HEK293 (cell line): ENCODE data around the gene COA4.
A peak's percentile ranks its signal among the peaks of the same experiment; 100 is the strongest.

Experiments
- CTCF ChIA-PET: fragments of 350-600 bp; formaldehyde crosslinking; extraction: SDS; loops from one replicate; lab custom pipeline; 2021; ENCODE audit warnings: antibody characterized with exemption; lab: Yijun Ruan, JAX
- POLR2A ChIA-PET: fragments of 300-600 bp; formaldehyde crosslinking; extraction: SDS; loops from one replicate; lab custom pipeline; 2020; ENCODE audit warnings: antibody characterized with exemption, inconsistent platforms; lab: Yijun Ruan, JAX
- H3K27ac ChIP-seq: fragments of 200-500 bp; sonication (Bioruptor generic); 2 replicates; pipeline ENCODE4 v1.5.1; 2014; ENCODE audit warnings: low read depth, low read length, control low read depth, inconsistent platforms; ENCODE audit errors: extremely low read depth
- H3K36me3 ChIP-seq, 2 experiments: fragments of 200-500 bp in 1 of 2; sonication (Bioruptor generic) in 1 of 2; 1 replicate in 1 of 2; 2 replicates in 1 of 2; pipeline ENCODE4 v1.5.1; 2014 to 2017; ENCODE audit warnings: inconsistent platforms in 2 of 2, low read length in 2 of 2; ENCODE audit not compliant: control insufficient read depth in 2 of 2, insufficient read depth in 1 of 2
- H3K4me1 ChIP-seq: fragments of 200-500 bp; sonication (Bioruptor generic); 2 replicates; pipeline ENCODE4 v1.5.1; 2014; ENCODE audit warnings: mild to moderate bottlenecking, low read length, inconsistent platforms; ENCODE audit not compliant: control insufficient read depth, insufficient read depth
- H3K4me3 ChIP-seq: 2 replicates; pipeline ENCODE4 v1.5.1; 2011; ENCODE audit warnings: low read depth, mild to moderate bottlenecking, control low read depth, low read length, moderate library complexity
- H3K9me3 ChIP-seq: fragments of 200-500 bp; sonication (Bioruptor generic); 2 replicates; pipeline ENCODE4 v1.5.1; 2014; ENCODE audit warnings: low read depth, low read length, inconsistent platforms; ENCODE audit not compliant: control insufficient read depth, insufficient read depth
- KLF10 ChIP-seq: fragments of 450-650 bp; IDR thresholded peaks from 2 replicates; pipeline ENCODE4 v1.5.1; 2018; ENCODE audit warnings: missing biosample characterization, mild to moderate bottlenecking, missing genetic modification characterization
- KLF16 ChIP-seq: fragments of 450-650 bp; formaldehyde crosslinking; IDR thresholded peaks from 2 replicates; pipeline ENCODE4 v1.5.1; 2017; ENCODE audit warnings: missing biosample characterization, missing genetic modification characterization
- KLF9 ChIP-seq: fragments of 450-650 bp; formaldehyde crosslinking; IDR thresholded peaks from 2 replicates; pipeline ENCODE4 v1.5.1; 2016; ENCODE audit warnings: missing biosample characterization, missing genetic modification characterization, low read depth
- SCRT1 ChIP-seq: fragments of 450-650 bp; formaldehyde crosslinking; IDR thresholded peaks from 2 replicates; pipeline ENCODE4 v1.5.1; 2016; ENCODE audit warnings: missing biosample characterization, missing genetic modification characterization, borderline replicate concordance
- SCRT2 ChIP-seq: fragments of 450-650 bp; formaldehyde crosslinking; IDR thresholded peaks from 2 replicates; pipeline ENCODE4 v1.5.1; 2016; ENCODE audit warnings: missing biosample characterization, missing genetic modification characterization
- SP2 ChIP-seq: fragments of 450-650 bp; formaldehyde crosslinking; IDR thresholded peaks from 2 replicates; pipeline ENCODE4 v1.5.1; 2016; ENCODE audit warnings: missing biosample characterization, missing genetic modification characterization
- SP3 ChIP-seq: fragments of 450-650 bp; formaldehyde crosslinking; IDR thresholded peaks from 2 replicates; pipeline ENCODE4 v1.5.1; 2016; ENCODE audit warnings: missing biosample characterization, missing genetic modification characterization
- TRIM28 ChIP-seq: IDR thresholded peaks from 2 replicates; pipeline ENCODE4 v1.6.1; 2011; ENCODE audit warnings: low read length, control low read depth, borderline replicate concordance
- YY1 ChIP-seq: fragments of 450-650 bp; formaldehyde crosslinking; IDR thresholded peaks from 2 replicates; pipeline ENCODE4 v1.5.1; 2018; ENCODE audit warnings: missing biosample characterization, missing genetic modification characterization
- ZBTB11 ChIP-seq: fragments of 450-650 bp; formaldehyde crosslinking; conservative IDR thresholded peaks from 2 replicates; pipeline ENCODE4 v1.5.1; 2016; ENCODE audit warnings: low read depth, missing biosample characterization, missing genetic modification characterization
- ZBTB21 ChIP-seq: fragments of 450-650 bp; formaldehyde crosslinking; IDR thresholded peaks from 2 replicates; pipeline ENCODE4 v1.5.1; 2017; ENCODE audit warnings: missing biosample characterization, missing genetic modification characterization
- ZBTB26 ChIP-seq: fragments of 450-650 bp; formaldehyde crosslinking; optimal IDR thresholded peaks from 2 replicates; pipeline ENCODE3; 2016; ENCODE audit warnings: missing biosample characterization, mild to moderate bottlenecking, missing genetic modification characterization
- ZBTB48 ChIP-seq: fragments of 450-650 bp; formaldehyde crosslinking; IDR thresholded peaks from 2 replicates; pipeline ENCODE4 v1.5.1; 2016; ENCODE audit warnings: missing biosample characterization, missing genetic modification characterization
- ZBTB8A ChIP-seq: fragments of 450-650 bp; formaldehyde crosslinking; IDR thresholded peaks from 2 replicates; pipeline ENCODE4 v1.5.1; 2016; ENCODE audit warnings: missing biosample characterization, missing genetic modification characterization
- ZNF18 ChIP-seq: fragments of 450-650 bp; formaldehyde crosslinking; IDR thresholded peaks from 2 replicates; pipeline ENCODE4 v1.5.1; 2016; ENCODE audit warnings: missing biosample characterization, missing genetic modification characterization
- ZNF2 ChIP-seq: fragments of 450-650 bp; formaldehyde crosslinking; IDR thresholded peaks from 2 replicates; pipeline ENCODE4 v1.5.1; 2016; ENCODE audit warnings: missing biosample characterization, missing genetic modification characterization
- ZNF280C ChIP-seq: fragments of 450-650 bp; formaldehyde crosslinking; IDR thresholded peaks from 2 replicates; pipeline ENCODE4 v1.5.1; 2016; ENCODE audit warnings: missing biosample characterization, missing genetic modification characterization
- ZNF324 ChIP-seq: fragments of 450-650 bp; formaldehyde crosslinking; IDR thresholded peaks from 2 replicates; pipeline ENCODE4 v1.5.1; 2016; ENCODE audit warnings: missing biosample characterization, missing genetic modification characterization
- ZNF341 ChIP-seq: fragments of 450-650 bp; formaldehyde crosslinking; IDR thresholded peaks from 2 replicates; pipeline ENCODE4; 2016; ENCODE audit warnings: low read depth, missing biosample characterization, missing genetic modification characterization
- ZNF404 ChIP-seq: fragments of 450-650 bp; formaldehyde crosslinking; IDR thresholded peaks from 2 replicates; pipeline ENCODE4 v1.5.1; 2017; ENCODE audit warnings: missing biosample characterization, missing genetic modification characterization
- ZNF416 ChIP-seq: fragments of 450-650 bp; formaldehyde crosslinking; IDR thresholded peaks from 2 replicates; pipeline ENCODE4 v1.5.1; 2016; ENCODE audit warnings: missing biosample characterization, missing genetic modification characterization
- ZNF510 ChIP-seq: fragments of 450-650 bp; formaldehyde crosslinking; IDR thresholded peaks from 2 replicates; pipeline ENCODE4 v1.5.1; 2018; ENCODE audit warnings: mild to moderate bottlenecking, missing genetic modification characterization, missing biosample characterization; ENCODE audit not compliant: insufficient replicate concordance
- ZNF600 ChIP-seq: fragments of 450-650 bp; formaldehyde crosslinking; IDR thresholded peaks from 2 replicates; pipeline ENCODE4 v1.5.1; 2016; ENCODE audit warnings: missing biosample characterization, missing genetic modification characterization
- ZNF776 ChIP-seq: fragments of 450-650 bp; formaldehyde crosslinking; IDR thresholded peaks from 2 replicates; pipeline ENCODE4 v1.5.0; 2017; ENCODE audit warnings: missing biosample characterization, missing genetic modification characterization, borderline replicate concordance
- ZSCAN30 ChIP-seq: fragments of 450-650 bp; IDR thresholded peaks from 2 replicates; pipeline ENCODE4 v1.5.1; 2018; ENCODE audit warnings: missing biosample characterization, mild to moderate bottlenecking, missing genetic modification characterization, moderate library complexity
- ZSCAN4 ChIP-seq: fragments of 450-650 bp; formaldehyde crosslinking; IDR thresholded peaks from 2 replicates; pipeline ENCODE4 v1.5.1; 2017; ENCODE audit warnings: missing biosample characterization, missing genetic modification characterization

The COA4 gene

GRCh38 chr11:73876424-73877310 lies at the start of gene COA4, which contains the start of gene PAAF1:
COA4 (minus strand) TSS chr11:73876846; CDS start chr11:73873378, 3,468 bp downstream.
PAAF1 (plus strand) TSS chr11:73876999; CDS start chr11:73877022, 23 bp downstream.
- ChIA-PET POLR2A (interaction anchor here (1.0 to 1.6 kb wide), 5 partner anchors 10 to 116 kb away, joined by 3 to 5 read pairs (median 5); partner anchors contain the start of genes MRPL48 and RAB6A), CTCF (no interaction called here)
- Histone ChIP-seq H3K9me3 (no peaks in the 10 kb centered on the region), H3K27ac (peak within 1 kb of the TSS; percentile 82), H3K4me3 (peak within 1 kb of the TSS; percentile 65), H3K4me1 (no peaks in the 10 kb centered on the region), H3K36me3 (peaks cover 12 to 49% of the 10 kb centered on the region in 2 experiments; a peak in 2 of 3 replicates)
- peak; percentile 86 for TF ChIP-seq ZBTB8A (tag by site-specific recombination)
- peak; percentile 74; the same call in 1 of the 2 replicates for TF ChIP-seq TRIM28
- peak; percentile 85 for TF ChIP-seq SCRT1 (tag by site-specific recombination)
- peak; percentile 90 for TF ChIP-seq ZNF600
- 0 out of 2 replicates have a peak, but pooled peaks have one; percentile 24 for TF ChIP-seq ZSCAN30
- TF ChIP-seq SP3 (tag by site-specific recombination): peak; percentile 93
- no peak for TF ChIP-seq ZNF341 (tag by site-specific recombination)
- peak; percentile 93 for TF ChIP-seq ZBTB26 (tag by site-specific recombination)
- peak; percentile 91 for TF ChIP-seq ZBTB11 (tag by site-specific recombination)
- no peak for TF ChIP-seq ZNF280C (tag by site-specific recombination)
- TF ChIP-seq ZNF324: no peak; the same call in 1 of the 2 replicates
- TF ChIP-seq SCRT2: peak; percentile 98
- TF ChIP-seq ZNF404: no peak
- no peak for TF ChIP-seq ZNF18 (tag by site-specific recombination)
- peak; percentile 24; the same call in 1 of the 2 replicates for TF ChIP-seq KLF10 (tag by site-specific recombination)
- TF ChIP-seq YY1 (tag by site-specific recombination): 0 out of 2 replicates have a peak, but pooled peaks have one; percentile 28
- TF ChIP-seq ZBTB21 (tag by site-specific recombination): no peak
- no peak for TF ChIP-seq ZNF510 (tag by site-specific recombination)
- peak; percentile 68 for TF ChIP-seq KLF9 (tag by site-specific recombination)
- TF ChIP-seq ZSCAN4 (tag by site-specific recombination): no peak
- TF ChIP-seq ZNF416 (tag by site-specific recombination): no peak
- no peak for TF ChIP-seq ZNF776
- TF ChIP-seq ZBTB48 (tag by site-specific recombination): peak; percentile 82
- TF ChIP-seq KLF16: peak; percentile 60; the same call in 1 of the 2 replicates
- TF ChIP-seq SP2 (tag by site-specific recombination): peak; percentile 99
- 0 out of 2 replicates have a peak, but pooled peaks have one; percentile 18 for TF ChIP-seq ZNF2 (tag by site-specific recombination)
